Fibroblast of skin of right quadriceps (primary cell): ENCODE data around the gene IRAK2.

ENCODE experiments used
- DNase-seq: peaks from one replicate; pipeline ENCODE4 v3.0.0-alpha.2; 2013

Gene IRAK2

DNA sequence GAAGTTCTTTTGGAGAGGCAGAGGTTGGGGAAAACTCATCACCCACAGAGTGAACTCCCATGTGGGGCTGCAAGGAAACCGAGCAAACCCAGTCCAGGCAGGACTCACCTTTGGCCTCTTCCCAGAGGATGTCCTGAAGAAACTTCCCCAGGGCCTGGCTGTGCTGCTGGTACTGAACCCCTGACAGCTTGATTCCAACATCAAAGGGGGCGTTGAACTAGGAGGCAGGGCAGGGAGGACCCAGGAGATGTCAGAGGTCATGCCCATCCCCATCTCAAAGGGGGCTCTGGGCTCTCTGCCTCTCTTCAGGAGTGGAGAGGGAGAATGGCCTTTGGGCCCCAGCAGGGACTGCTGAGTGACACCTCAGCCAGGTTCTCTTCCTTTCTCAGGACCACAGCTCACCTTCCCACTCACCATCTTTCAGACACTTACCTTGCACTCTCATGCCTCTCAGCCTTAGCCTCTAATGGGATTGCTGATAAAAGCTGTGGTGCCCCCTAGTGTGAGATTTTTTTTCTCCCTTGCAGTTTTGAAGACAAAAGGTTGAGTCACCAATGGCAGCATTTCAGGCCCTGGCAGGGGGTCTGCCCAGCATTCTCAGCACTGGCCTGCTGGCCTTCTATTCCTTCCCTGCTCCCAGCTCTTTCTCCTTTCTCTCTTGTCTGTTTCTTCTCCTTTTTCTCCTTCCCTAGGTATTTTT is 122.0 kb downstream of the IRAK2 start:
- peak; percentile 87 for DNase-seq

GRCh38 chr3:10287936-10288574 is 123.3 kb downstream of the IRAK2 start:
- no peak for DNase-seq

DNA sequence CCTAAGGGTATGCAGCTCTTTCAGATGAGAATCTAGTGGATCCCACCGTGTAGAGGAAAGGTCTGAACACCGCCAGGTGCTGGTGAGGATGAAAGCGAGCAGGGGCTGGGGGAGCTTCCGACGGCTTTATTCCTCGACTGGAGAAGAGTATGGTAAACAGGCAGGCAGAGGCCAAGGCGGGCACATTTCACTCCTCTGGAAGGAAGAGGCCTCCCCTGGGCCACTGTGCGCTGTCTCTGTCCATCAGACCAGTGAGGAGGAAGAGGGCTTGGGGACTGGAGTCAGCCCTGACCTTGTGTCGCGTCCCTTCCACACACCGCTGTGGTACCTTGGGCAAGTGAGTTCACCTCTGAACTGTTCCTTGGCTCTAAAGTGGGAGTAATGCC is 123.8 kb downstream of the IRAK2 start:
- no peak for DNase-seq

- no peak for DNase-seq
Observed at GRCh38 chr3:10289077-10289476, 124.4 kb downstream of the IRAK2 start.

- DNase-seq = no peak
Observed at GRCh38 chr3:10289787-10290355, 125.2 kb downstream of the IRAK2 start.

DNA sequence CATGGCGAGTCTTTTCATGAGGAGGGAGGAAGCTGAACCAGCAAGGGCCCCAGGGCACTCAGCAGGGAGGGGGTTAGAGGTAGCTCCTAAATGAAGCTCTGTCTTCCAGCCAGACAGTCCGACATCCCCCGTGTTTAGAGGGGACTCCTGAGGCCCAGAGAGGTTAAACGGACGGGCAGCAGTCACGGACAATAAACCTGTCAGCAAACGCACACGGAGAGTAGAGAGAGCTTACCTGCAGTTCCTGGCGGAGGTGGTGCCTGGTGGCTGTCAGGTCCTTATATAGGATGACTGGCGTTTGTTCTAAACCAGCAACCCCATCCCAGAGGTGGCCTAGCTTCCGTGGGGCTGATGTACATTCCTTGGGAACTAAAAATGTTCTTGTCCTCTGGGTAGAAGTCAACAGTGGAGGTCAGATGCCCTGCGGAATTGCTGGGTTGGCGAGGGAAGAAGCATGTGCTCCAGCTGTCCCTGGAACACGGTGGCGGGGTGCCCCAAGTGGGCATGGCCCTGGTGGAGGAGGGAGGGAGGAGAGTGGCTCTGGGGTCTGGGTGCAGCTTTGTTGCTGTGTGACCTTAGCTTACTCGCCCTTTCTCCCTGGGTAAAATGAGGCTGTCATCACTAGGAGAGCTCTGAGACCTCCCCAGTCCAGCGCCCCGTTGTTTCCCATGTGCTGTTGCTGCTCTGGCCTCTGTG is 125.9 kb downstream of the IRAK2 start:
- DNase-seq = no peak

- no peak for DNase-seq
Observed at GRCh38 chr3:10291641-10292040, 126.9 kb downstream of the IRAK2 start.

DNA sequence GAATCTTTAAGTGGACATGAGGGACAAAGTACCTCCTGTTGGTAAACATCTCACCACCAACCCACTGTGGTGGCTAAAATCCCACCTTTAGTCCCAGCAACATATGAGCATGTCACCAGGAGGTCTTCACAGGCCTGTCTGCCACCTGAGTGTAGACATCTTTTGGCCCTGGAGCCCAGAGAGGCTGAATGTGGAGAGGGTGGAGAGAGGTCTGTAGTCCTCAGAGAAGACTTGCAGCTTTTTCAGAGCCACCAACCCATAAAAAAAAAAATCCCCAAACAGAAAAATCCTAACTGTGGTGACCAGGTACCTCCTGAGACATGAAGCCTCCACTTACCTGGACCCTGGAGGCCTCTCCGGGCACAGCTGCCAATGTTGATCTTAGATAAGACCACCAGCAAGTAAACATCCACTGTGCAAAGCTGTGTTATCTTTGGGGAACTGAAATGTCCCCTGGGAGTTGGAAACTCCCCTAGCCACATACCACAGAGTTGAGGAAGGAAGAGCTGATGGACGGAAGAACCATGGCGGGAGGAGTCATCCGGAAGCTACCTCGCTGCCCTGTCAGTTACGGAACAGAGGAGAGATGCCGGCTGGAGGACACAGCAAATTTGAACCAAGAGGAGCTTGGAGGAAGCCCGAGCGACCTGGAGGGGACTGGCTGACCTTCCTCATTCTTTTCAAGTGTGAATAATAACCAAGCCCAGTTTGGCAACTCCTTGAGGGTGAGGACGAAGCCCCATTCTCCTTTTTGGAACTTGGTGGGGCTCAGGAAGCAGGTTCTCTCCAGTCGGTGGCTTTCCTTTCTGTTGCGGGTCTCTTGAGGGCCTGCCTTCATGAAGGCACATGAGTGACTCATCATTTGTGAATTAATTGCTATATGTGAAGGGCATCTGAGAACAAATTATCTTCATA is 128.0 kb downstream of the IRAK2 start, which contains the start of gene GHRL:
GHRL (minus strand) TSS at position 443 of the 915 bp plus-strand sequence. CDS start 2,767 bp downstream, outside the sequence.
- DNase-seq = no peak
